Bone marrow (tissue), 2 donors: ENCODE results near the gene PDGFC.
"Not testable (repeated sequence)": the region's sequence is repeated elsewhere in the genome, so short reads cannot be mapped to it uniquely, and the experiment has no call there.

Experiments used
- DNase-seq, 2 donors: peaks; one replicate each; lab custom pipeline; 2025; lab: John Stamatoyannopoulos, UW

PDGFC gene

DNA sequence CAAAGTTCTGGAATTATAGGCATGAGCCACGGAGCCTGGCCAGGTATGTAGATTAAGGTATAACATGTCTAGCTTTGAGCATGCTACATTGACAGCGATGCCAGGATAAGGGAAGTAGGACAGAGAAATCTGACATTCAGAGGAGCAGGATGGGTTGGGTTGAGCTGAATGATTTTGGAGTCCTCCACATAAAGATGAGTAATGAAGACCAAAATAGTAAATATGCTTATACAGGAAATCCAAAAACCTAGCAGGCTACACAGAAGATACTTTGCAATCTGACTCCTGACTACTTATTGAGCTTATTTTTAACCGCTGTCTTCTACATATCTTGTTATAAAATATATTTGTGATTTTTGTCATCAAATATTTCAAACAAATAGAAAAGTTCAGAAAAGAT is 69.7 kb downstream of the PDGFC start:
- DNase-seq = peak in 1 of 2 donors; percentile 91

GRCh38 chr4:156898373-156899117 is 73.1 kb downstream of the PDGFC start:
- peak in 1 of 2 donors; percentile 36 for DNase-seq

DNA sequence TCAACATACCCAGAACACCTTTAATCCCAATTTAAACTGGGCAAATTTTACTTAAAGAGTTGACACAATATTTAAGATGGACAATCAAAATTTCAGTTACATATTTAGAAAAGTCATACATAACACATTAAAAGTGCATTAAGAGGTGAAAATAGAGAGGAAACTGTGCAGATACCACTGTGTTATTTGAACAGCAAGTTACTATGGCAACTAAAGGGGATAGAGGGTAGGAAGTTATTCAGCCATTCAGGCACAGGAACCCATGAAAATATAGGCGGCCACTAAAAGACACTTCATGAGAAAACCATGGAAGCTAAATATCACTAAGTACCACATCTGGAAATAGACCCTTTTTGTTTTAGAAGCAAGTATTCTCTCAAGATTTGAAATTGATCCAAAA is 75.1 kb downstream of the PDGFC start:
- DNase-seq = no peak

DNA sequence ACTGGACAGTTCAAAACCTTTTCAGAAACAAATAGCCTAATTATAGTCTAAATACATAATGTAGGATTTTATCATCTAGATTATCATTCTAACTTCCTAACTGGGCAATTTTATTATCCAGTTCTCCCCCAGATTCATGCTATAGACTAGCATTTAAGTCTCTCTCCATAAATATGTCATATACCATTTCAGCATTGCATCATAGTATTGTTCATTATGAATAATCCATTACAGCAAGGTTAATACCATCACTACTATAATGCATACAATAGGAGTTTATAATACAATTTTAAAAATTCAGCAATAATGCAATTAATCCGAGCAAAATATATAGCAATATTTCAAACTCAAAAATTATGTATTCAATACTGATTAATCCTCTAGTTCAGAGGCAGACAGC is 77.4 kb downstream of the PDGFC start:
- no peak for DNase-seq

GRCh38 chr4:156892805-156893204 is 78.8 kb downstream of the PDGFC start:
- DNase-seq = no peak

GRCh38 chr4:156889616-156890594 is 81.7 kb downstream of the PDGFC start:
- DNase-seq = peak in 1 of 2 donors; percentile 49

DNA sequence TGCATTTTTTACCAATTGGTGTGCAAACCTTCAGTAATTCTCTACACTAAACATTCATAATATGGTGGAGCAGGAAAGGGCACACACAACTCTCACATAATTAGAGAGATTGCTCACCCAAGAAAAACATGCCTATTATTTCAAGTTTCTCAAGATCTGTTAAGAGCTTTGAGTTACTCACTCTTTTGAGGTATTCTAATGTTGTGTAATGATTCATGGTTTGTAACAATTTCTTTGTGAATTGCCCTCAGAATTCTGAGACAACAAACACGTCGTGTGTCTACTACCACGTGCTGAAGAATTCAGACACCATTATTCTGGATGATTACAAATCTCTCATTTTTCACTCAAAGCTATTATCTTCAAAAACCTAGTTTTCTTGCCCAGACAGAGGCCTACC is 82.8 kb downstream of the PDGFC start:
- no peak for DNase-seq

GRCh38 chr4:156886481-156886880 is 85.1 kb downstream of the PDGFC start:
- no peak for DNase-seq

DNA sequence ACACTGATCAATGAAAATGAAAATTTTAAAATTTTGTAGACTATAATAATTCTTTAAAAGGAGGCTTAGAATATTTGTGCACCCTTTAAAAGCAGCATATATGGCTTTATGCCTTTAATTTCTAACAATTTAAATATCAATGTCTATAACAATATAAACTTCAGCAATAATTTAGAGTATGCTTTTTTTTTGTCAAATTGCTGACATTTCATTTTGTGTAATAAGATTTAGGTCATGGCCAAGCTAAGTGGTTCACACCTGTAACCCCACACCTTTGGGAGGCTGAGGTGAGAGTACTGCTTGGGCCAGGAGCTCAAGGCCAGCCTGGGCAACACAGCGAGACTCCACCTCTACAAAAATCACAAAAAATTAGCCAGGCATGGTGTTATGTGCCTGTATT is 86.2 kb downstream of the PDGFC start:
- no peak for DNase-seq

DNA sequence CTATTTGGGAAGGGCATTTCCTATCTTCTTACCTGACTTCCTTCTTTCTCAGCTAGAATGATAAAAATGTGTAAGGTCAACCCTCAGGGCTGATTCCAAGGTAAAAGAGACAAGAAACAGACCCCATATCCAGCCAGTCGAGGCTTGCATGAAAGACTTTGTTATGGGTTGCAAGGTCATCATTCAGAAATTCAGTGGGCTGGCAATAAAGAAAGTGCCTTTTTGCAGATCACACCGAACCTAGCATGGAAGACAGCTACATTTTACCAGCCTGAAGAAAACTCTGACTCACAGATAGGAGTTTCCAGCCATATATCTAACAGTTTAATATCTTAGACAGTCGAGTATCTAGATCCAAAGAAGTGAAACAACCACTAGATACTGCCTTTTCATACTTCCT is 87.4 kb downstream of the PDGFC start:
- DNase-seq = no peak

DNA sequence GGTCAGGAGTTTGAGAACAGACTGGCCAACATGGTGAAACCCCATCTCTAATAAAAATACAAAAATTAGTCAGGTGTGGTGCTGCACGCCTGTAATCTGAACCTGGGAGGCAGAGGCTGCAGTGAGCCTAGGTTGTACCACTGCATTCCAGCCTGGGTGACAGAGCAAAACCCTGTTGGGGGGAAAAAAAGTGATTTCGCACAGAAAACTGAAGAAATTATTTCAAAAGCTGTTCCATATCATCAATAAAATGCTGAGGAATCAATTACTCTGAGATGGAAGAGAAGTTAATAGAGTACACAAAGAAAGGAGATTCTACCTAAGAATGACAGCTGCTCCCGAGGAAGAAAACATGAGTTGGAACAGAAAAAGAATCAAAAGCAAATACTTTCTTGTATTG is 95.9 kb downstream of the PDGFC start:
- no peak for DNase-seq

- DNase-seq = no peak
Measured at GRCh38 chr4:156875055-156875454, 96.5 kb downstream of the PDGFC start.

DNA sequence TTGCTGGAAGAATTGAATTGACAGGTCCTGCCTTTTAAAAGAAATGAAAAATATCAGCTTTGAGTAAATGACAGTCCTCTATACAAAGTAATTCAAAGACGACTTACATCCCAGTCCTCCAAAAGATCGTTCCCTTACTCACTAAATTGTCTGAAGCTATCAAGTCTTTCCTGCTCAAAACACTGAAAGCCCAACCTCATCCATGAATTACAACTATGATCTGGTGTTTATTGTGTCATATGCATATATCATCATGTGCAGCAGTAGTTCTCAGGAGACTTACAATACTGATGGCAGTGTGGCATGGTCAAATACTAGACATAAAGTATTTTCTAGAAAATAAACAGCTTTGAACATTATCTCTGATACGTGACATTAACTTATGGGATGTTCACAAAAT is 97.8 kb downstream of the PDGFC start:
- DNase-seq = no peak

DNA sequence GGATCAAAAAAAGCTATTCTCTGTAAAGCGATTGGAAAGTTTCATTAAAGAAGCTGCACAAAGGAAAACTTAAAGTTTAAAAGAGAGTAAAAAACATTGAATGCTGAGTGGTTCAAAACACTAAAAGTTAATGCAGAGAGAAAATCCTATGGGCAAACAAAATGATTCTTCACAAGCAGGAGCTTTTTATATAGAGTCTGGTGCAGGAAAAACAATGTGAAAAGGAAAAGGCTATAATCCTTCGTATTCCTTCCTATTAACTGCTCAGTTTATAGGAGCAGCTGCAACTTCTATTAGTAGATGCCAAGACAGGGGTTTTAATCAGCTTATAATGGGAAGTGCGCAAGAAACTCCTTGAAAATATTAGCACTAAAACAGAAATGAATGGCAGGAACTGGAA is 100.7 kb downstream of the PDGFC start:
- no peak for DNase-seq

GRCh38 chr4:156870131-156870530 is 101.5 kb downstream of the PDGFC start:
- DNase-seq = no peak

DNA sequence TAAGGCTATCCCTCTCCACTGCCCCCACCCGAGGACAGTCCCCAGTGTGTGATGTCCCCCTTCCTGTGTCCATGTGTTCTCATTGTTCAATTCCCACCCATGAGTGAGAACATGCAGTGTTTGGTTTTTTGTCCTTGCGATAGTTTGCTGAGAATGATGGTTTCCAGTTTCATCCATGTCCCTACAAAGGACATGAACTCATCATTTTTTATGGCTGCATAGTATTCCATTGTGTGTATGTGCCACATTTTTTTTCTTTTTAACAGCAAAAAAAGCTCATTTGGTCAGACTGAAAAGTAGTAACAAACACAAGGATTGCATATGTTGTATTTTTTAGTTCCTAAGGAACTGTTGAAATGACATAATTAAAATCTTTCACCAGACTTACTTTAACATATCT is 105.5 kb downstream of the PDGFC start:
- not testable (repeated sequence) for DNase-seq

DNA sequence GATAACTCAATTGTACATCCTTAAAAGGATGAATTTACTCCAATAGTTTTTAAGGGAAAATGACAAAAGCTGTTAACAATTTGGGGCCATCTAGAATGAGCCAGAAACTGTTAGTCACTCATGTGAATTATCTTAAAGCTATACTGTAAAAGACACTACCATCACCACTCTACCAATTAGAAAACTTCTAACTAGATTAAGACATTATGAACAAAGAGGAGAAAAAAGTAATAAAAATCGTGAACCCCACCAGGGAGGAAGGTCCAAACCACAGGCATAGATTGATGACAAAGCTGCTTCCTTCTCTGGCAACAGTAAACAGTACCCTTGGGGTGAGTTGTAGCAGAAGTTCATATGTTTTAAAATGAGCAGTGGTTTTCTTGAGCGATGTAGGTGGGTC is 106.1 kb downstream of the PDGFC start:
- DNase-seq = peak in 1 of 2 donors; percentile 85

DNA sequence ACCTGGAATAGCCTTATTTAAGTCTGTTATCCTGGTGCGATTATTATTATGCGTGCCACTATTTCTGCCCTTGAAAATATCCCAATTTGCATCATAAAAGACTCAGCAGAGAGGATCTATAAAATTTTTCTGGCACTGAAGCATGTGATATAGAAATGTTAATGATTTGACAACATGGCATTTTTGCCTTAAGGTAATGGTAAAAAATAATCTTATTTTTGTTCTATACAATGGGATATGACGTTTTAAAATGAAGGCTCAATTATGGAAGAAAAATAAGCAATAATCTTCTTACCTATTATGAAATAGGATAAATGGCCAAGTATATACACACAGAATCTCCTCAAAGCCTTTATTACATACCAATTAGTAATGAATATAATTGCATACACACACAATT is 113.5 kb downstream of the PDGFC start:
- DNase-seq = no peak

DNA sequence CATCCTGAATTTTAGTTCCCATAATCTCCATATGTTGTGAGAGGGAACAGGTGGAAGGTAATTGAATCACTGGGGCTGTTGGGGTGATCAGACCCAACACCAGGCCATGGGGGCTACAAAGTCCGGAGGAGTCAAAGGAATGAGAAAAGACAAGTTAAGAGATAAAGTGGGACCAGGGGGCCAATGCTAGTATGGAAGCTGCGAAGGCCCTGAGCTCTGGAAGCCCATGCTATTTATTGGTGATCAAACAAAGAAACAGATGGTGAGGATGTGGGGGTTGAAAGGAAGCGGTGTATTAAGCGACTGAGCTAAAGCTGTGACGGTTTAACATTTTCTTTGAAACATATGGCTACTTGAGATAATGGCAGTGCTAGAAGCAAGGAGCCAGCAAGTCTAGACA is 132.8 kb downstream of the PDGFC start:
- DNase-seq = no peak

DNA sequence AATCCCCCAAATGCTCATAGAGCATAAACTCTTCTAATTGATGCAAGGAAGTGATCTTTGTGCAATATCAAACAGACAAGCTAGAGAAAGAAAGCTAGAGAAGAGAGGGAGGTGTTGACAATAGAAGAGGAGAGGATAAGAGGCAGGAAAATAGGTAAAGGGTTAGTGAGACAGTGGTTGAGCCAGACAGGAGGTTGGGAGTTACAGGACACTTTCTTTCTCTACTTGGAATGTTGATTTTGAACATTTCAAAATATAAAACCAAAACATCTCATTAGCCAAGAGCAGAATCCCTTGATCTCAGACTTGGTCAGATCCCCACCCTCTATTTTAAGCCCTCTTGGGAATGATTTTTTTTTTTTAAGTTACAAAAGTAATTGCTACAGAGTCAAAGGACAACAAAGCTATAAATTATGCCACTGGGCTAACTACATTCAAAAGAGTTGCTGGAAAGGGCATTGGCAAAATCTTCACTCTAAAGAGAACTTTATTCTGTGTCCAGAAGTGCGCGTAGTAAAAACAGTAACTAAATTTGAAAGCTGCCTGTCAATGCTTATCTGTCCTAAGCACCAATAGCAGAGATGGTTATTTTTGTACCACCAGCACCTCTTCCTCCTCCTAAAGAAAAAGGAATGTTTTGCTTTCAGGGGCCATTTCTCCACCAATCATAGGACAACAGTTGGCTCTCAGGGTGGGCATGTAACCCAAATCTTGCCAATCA is 133.8 kb downstream of the PDGFC start:
- DNase-seq = no peak

GRCh38 chr4:156832886-156833285 is 138.7 kb downstream of the PDGFC start:
- no peak for DNase-seq

GRCh38 chr4:156830351-156830750 is 141.2 kb downstream of the PDGFC start:
- DNase-seq = no peak
